CD4-positive, alpha-beta T cell treated with Interleukin-6 at 100 ng/mL for 8 hours (primary cell): ENCODE measurements around the gene ANKRD28.
A peak's percentile ranks its signal among the peaks of the same experiment; 100 is the strongest.

Source experiments
- DNase-seq: peaks from one replicate; pipeline ENCODE4 v3.0.0-alpha.2; 2020; ENCODE audit warnings: mixed read lengths, low spot score

ANKRD28 gene

DNA sequence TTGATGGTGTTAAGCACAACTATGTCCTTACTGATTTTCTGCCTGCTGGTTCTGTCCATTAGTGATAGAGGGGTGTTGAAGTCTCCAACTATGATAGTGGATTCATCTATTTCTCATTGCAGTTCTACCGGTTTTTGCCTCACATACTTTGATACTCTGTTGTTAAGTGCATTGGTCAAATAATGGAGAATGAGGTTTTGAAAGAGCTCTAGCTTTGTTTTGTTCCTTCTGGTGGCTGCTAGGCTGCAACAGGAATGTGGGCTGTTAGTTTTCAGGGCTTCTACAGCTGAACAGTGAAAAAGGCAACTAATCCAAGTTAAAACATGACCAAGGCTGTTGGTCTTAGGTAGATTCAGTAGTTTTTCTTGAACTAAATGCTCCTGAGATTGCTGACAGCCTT is 133.6 kb downstream of the ANKRD28 start:
- DNase-seq, result no peak

DNA sequence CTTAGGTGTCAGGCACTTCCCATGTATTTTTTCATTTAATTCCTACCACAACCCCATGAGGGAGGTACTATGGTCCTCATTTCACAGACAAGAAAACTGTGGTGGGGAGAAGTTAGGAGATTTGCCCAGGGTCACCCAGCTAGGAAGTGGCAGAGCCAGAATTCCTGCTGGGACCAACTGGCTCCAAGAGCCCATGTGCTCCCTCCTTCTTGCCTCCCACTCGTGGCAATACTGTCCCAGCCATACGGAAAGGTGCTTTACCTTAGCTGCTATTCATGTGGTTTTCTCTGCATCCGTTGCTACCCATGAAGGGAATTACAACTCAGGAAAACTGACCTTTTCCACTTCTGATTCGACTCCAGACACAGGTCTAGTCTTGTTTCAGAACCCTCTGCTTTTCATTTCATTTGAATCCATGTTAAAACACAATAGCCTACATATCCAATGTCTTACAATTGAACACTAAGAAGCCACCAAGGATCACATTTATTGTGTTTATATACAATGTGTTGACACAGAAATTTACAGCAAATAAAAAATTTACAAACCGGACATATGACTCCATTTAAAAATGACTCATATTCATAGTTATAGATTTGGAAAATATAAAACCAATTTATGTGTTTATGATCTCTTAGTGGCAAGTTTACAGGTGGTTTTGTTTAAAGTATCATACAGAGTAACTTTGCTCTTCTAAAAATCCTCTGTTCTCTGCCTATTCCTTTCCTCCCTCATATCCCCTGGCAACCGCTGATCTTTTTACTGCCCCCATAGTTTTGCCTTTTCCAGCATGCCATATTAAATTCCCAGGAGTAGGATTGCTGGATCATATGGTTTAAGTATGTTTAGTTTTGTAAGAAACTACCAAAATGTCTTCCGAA is 137.5 kb downstream of the ANKRD28 start:
- no peak for DNase-seq

DNA sequence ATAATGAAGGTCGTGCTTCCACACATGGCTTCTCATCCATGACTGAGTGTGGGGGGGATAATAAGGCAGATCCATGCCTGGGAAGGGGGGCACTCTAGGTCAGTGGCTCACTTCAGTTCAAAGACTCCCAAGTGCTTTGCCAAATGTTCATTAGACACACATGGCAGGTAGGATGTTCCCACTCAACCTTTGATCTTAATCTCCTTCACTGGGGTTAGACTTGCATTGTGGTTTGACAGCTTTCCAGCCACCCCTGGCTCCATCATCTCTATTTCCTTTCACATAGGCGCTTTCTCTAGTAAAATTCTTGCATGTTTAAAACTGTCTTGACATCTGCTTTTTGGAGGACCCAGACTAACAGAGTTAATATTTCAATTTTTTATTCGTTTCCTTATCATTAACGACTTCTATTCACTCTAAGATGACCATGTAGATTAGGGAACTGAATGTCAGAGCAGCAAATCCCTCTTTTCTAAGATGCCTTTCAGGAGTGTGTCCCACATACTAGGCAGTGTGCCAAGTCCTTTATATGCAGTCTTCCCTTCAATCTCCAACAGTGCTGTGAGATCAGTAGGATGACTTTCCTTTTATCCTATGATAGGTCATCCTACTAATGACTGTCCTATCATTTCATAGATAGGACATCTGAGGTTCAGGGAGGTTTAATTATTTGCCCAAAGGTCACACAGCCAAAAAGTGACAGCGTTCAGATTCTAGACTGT is 138.4 kb downstream of the ANKRD28 start:
- DNase-seq, result no peak

DNA sequence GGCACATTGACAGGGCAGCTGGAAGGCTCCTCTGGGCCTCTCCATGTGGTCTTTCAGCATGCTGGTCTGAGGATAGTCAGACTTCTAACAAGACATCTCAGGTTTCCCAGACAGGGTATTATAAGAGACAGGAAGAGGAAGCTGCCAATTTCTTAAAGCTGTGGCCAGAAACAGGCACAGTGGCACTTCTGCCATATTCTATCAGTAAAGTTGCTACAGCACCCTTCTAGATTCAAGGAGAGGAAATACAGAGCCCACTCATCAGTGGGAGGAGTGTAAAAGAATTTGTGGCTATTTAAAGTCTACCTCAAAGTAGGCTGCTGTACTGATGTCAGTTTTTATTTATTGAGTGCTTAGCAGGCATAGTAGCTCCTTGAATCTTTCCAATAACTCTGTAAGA is 140.8 kb downstream of the ANKRD28 start:
- DNase-seq, result no peak

DNA sequence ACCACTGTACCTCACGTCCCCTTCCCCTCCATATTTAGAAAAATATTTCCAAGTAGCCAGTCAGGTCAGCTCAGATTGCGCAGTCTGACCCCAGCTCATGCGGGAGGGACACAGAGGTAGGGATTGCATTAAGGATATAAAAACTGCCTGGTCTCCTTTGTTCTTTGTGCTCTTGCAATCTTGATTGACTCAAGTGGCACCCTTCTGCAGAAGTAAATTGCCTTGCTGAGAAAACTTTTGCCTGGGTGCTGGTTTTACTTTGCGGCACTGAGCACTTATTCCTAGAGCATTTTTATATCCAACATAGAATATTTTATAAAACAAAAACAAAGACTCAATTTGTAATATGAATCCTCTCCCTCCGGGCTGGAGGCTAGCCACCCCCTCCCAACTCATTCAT is 141.4 kb downstream of the ANKRD28 start:
- DNase-seq, result no peak

DNA sequence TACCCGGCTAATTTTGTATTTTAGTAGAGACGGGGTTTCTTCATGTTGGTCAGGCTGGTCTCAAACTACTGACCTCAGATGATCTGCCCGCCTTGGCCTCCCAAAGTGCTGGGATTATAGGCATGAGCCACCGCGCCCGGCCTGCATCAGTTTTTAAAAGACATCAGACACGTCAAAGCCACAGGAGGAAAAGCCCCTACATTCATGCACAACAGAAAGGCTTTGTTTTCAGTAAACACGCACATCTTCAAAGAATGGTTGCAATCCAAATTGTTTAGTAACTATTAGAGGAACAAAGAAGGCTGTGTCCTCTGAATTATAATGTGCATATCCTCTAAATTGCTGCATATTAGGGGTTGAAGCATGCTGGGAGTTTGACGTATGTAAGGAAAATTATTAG is 142.9 kb downstream of the ANKRD28 start:
- DNase-seq, result no peak

DNA sequence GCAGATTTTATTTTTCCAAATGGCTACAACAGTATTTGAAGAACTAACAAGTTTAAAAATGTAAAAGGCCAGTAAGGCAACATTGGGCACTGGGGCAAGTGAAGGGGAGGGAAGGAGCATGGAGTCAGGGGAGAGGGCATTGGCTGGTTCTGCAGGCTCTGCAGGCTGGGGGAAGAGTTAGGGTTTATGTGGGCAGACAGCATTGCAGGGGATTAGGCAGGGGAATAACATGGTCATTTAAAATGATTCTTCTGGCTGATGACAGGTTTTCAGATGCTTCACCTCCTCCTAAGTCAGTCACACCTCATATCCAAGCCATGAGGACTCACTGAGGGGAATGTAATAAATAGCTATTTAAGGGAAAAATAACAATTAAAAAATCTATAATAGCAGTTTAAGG is 143.7 kb downstream of the ANKRD28 start:
- DNase-seq, result no peak

DNA sequence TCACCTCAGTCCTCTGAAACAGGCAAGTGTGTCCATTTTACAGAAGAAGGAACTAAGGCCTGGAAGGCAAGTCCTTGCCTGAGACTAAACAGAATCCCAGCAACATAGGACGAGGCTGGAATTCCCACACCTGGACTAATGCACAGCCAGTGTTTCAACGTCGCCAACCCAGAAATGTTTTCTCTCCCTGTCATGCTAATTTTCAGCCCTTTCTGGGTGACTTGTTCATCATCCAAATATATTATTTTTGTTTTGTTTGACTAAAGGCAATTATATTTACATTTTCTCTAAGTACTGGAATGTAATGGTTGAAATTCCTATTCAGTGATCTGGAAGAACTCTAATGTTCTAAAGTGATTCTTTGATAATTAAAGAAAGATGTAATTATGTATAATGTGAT is 144.5 kb downstream of the ANKRD28 start:
- DNase-seq, result no peak

DNA sequence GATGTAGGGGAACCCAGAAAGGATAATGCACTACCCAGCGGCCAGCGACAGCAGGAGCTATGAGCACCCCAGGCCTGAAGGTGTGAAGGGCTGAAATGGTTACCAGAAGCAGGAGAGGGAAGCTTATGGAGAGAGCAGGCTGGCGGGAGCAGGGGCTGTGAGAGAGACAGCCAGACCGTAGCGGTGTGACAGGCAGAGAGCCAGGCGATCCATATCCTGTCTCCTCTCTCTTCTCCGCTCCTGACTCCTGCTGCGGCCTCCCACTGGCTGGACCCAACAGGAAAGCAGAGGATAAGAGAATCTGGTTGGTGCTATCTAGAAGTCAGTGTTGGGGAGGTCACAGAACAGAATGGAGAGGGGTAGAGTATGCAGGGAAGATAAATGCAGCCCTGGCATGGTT is 146.4 kb downstream of the ANKRD28 start:
- DNase-seq, result no peak

DNA sequence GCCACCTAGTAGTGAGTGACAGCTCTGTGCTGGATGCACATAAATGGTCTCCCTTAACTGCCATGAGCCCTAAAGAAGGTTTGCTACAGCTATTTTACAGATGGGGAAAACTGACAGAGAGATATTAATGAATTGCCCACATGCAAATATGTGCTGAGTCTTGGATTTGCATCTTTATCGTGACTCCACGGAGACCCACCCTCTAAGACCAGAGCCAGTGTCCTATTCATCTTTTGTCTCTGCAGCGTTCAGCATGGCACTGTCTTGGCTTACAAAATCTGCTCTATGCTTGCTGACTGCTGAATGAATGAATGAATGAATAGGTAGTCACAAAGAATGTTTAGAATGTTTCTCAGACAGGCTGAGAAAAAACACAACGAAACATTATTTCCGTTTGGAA is 147.9 kb downstream of the ANKRD28 start:
- no peak for DNase-seq

DNA sequence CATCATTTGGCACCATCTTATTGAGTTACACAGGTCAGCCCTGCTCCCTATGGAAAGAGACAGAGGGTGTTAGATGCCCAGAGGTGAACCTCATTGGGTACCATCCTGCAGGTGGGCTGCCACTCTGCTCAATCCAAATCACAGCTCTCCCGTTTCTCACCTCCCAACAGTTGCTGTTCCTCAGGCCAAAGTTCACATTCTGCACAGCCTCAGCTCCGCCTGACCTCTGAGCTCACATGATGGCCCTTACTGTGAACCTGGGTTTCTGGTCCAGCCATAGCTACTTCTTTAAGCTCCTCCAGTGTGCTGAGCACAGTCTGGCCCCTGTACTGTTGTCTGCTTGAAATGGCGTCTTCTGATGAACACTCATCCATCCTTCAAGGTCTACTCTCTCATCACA is 148.4 kb downstream of the ANKRD28 start:
- DNase-seq, result no peak

DNA sequence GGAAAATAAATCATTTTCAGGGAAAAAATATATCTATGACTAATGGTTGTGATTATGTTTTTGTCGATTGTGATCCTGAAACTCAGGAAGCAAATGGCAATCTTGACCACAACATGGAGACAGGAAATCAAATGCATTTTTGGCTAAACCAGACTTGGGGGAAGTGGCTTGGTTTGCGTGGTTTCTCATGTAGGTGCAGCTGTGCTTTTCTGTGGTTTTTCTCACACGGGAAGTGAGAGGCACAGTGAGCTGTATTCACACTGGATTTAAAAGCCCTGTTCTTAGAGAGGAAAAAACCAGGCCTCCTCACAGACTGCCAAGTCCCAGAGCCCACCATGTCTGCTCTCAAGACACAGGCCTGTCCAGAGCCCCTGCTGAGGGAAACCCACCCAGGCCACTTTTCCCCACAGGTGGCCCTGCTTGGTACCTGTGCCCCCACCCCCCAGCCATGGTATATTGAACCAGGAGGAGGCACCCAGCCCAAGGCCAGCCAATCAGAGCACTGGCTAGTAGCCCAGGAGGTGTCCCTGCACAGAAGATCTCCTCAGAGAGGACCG is 150.1 kb downstream of the ANKRD28 start:
- peak; percentile 72 for DNase-seq

DNA sequence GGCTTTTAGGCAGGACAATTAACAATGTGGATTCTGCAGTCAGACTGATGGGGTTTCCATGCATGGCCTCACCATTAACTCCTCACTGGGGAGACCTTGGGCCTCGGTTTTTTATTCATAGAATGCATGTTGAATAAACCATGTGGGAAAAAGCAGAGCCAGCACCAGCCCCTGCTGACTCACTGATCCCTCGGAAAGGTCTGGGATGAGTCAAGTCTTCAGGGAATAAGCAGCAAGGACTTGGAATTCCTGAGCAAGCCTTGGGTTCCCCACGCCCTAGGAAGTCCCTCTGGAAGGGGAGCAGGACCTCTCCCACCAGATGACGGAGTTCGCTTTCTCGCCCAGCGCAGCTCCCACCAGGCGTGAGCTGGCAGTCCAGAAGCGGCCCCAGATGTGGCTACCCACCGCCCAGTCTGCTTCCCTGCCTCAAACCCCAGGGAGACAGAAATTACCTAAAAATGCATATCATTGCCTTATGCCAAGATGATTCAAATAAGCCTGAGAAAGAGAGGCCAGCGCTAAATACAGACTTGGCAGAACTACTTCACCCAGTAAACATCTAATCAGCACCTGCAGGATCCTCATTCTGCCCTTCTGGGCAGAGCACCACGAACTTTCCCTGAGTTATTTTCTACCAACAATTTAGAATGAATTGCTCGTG is 150.8 kb downstream of the ANKRD28 start:
- DNase-seq, result no peak

DNA sequence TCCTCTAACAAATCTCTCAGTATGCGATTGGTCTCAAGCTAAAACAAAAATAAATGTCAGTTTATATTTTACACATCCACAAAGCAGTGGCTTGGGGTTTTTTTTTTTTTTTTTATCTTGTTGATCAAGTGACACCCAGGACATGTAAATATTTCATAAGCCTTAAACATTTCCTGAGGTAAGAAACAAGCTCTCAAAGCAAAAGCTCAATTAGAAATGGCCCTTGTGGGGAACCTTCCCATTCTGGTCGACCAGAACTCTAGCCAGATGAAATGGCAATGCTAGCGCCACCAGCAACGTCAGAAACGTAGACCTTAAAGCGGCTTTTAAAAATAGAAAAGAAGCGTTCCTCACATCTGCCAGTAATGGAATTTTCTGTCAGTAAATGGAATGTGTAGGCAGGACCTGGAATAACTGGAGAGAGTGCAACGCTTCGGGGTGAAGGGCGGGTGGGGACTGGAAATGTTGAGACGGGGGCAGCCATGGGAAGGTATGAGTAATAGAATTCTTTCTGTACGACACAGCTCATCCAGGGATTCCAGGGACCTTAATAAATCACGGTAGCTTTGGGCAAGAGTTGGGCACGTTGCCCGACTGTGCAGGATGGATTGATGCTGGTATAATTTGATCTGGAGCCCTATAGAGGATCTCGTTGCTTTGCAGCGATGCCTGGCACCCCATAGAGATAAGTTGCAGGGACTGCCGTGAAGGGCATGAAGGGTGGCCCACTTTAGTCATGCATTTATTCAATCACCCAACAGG is 151.9 kb downstream of the ANKRD28 start:
- DNase-seq, result no peak

DNA sequence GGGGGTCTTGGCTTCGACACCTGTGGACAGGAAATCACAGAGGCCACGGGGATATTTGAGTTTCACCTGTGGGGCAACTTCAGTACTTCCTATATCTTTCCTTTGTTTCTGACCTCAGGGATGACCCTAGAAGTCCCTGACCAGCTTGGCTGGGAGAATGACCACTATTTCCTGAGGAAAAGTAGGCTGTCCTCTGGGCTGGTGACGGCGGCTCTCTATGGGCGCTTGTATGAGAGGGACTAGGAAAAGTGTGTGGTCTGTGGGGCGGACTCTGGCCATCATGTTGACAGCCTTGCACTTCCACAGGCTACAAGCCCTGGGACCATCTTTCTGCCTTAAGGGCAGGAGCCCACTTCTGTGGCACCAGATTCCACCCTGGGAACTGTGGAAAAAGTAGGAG is 152.5 kb downstream of the ANKRD28 start:
- no peak for DNase-seq

DNA sequence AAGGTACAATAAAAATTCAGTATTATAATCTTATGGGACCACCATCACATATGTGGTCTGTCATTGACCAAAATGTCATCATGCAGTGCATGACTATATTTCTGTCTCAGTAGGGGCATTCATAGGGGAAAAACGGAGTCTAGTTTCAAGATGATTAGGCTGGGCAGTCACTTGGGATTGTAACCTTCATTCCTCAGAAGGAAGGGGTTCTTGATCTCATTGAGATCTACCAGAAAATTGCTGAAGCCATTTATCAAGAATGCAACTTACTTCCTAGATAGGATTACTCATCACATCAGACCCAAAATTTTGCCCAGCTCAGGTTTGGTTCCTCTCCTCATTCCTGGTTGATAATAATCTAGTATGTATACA is 158.9 kb downstream of the ANKRD28 start:
- no peak for DNase-seq

DNA sequence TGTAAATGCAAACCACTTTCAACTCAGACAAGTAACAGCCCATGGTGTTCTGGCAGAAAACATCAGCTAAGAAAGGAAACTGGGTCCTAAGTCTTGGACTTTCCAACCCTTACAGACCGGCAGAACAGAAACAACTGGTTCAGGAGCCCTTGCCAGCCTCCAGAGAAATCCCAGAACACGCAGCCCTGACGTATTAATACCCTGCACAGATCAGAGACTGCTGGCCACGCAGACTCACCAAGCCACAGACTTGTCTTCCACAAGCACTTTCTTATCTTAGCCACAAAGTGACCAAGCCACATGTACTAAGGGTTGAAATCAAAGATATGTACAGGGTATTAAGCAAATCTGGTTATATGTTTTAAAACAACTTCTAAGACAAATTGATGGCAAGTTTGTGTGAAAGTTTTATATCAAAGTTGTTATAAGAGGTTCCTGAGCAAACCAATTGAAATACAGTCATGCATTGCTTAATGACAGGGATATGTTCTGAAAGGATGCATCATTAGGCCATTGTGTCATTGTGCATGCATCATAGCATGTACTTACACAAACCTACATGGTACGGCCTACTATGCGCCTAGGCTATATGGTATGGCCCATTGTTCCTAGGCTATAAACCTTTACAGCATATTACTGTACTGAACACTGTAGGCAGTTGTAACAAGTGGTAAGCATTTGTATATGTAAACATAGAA is 159.4 kb downstream of the ANKRD28 start:
- DNase-seq, result no peak

DNA sequence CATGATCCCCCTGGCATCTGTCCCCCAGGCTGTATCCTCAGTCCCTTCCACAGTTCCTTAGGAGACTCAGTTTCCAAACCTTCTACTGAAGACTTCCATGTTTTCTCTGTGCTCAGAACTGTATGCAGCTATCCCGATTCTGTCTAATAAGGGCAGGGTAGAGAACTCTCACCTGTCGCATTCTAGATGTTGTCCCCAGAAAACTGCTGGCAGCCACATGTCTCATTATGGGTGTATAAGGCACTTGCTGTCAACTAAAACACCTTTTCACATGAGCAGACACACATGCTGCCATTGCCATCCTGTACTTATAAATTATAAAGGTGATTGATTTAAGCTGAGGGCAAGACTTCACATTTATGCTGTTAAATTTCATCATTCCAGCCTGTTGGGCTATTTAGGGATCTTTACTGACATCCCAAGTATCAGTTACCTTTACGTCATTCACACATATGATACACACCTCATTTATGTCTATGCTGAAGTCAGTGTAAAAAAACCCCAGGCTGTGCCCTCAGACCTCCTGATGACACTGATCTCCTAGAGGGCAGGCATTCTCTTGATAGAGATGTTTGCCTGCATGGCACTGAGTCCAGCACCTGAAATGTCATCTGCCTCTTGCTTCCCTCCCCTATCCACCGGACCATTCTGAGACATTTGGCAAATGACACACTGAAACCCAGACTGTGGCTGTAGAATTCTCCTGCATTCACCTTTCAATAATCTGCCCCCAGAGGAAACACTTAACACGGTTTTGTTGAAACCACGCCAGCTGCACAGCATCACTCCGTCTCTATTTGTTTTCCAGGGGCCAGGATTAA is 160.4 kb downstream of the ANKRD28 start:
- DNase-seq, result no peak

DNA sequence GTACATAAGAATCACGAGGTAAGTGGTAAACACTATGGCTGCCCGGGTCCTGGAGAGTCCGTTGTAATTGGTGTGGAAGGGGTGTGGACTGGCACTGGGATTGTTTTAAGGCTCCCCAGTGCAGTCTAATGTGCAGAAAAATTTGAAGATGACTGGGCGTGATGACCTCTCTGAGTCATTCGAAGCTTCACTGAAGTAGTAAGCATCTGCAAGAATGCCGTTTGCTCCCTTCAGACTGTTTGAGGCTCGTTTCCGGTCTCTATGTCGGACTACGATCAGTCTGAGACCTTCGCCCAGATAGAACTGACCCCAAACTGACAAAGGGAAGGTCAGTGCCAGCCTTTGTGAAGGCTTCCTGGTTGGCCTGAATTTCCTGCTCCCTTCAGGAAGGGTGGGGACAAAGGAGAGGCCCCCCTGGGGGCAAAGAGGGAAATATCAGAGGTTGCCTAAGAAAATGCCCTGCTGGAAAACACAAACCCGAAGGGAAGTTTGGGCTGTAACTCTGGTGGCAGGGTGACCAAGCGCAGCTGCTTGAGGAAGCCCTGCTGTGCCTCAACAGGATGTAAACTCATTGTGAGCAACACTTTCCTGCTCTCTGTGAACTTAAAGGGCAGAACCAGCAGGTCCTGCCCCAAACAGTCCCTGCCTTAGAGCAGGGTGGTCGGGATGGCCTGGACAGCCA is 161.6 kb downstream of the ANKRD28 start:
- peak; percentile 26 for DNase-seq

DNA sequence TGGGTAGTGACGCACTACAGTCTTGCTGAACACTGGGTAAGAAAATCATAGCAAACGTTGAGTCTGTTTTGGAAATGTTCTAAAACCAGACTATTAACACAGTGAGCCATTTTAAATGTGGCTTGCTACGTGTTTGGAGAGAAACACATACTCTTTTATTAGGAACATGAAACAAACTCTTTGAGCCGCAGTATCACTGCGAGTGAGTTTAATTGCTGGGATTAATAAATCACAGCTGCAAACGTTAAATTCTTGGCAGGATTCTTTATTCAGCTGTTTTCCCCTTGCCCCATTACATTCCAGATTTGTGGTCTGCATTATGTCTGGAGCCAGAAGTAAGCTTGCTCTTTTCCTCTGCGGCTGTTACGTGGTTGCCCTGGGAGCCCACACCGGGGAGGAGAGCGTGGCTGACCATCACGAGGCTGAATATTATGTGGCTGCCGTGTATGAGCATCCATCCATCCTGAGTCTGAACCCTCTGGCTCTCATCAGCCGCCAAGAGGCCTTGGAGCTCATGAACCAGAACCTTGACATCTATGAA is 162.6 kb downstream of the ANKRD28 start:
- no peak for DNase-seq
